GM19463 (cell line): ENCODE results near the gene TTC28.

Experiments used
- ATAC-seq: cut with Tn5 transposase; IDR thresholded peaks from one replicate; pipeline ENCODE4 v1.9.1; 2021; ENCODE audit warnings: mild to moderate bottlenecking, moderate library complexity; ENCODE audit not compliant: unreplicated experiment

Gene TTC28

GRCh38 chr22:28411125-28411524 lies 268.5 kb downstream of the TTC28 start:
- ATAC-seq = no peak

GRCh38 chr22:28410050-28410816 lies 269.4 kb downstream of the TTC28 start:
- ATAC-seq = no peak

GRCh38 chr22:28408709-28409108 lies 270.9 kb downstream of the TTC28 start:
- no peak for ATAC-seq

GRCh38 chr22:28407645-28408044 lies 272.0 kb downstream of the TTC28 start:
- no peak for ATAC-seq

GRCh38 chr22:28406246-28406645 lies 273.4 kb downstream of the TTC28 start:
- no peak for ATAC-seq

DNA sequence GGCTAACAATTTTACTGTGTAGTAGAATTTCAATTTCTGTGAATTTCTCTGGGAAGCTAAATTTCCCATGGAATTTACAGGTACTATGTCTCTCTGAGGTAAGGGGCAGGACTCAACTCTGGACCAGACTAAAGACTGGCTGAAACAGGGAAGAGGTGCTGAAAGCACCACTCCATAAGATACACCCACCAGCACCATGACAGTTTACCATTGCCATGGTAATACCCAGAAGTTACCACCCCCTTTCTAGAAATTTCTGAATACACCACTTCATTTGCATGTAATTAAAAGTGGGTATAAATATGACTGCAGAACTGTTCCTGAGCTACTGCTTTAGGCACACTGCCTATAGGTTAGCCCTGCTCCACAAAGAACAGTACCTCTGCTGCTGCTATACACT lies 274.1 kb downstream of the TTC28 start:
- no peak for ATAC-seq

- no peak for ATAC-seq
Observed at GRCh38 chr22:28402539-28402938, 277.1 kb downstream of the TTC28 start.

- no peak for ATAC-seq
Observed at GRCh38 chr22:28402060-28402459, 277.6 kb downstream of the TTC28 start.

- ATAC-seq = no peak
Observed at GRCh38 chr22:28398981-28399380, 280.7 kb downstream of the TTC28 start.

GRCh38 chr22:28398355-28398754 lies 281.3 kb downstream of the TTC28 start:
- no peak for ATAC-seq

DNA sequence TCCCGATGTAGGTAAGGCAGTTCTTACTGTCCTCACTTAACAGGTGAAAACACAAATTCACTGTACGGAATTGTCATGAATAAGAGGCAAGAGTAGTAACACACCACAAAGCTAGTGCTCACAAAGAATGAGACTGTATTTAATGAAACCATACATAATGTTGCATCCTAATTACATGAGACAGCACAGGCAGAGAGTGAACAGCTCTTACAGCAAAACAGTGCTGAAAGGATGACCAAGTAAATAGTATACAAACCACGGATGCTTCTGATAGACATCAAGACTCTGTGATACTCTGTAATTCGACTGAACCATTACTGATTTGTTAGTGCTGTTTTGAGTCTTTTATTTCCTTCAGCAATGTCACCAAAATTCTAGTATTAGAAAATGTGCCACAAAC lies 282.3 kb downstream of the TTC28 start:
- ATAC-seq = no peak

DNA sequence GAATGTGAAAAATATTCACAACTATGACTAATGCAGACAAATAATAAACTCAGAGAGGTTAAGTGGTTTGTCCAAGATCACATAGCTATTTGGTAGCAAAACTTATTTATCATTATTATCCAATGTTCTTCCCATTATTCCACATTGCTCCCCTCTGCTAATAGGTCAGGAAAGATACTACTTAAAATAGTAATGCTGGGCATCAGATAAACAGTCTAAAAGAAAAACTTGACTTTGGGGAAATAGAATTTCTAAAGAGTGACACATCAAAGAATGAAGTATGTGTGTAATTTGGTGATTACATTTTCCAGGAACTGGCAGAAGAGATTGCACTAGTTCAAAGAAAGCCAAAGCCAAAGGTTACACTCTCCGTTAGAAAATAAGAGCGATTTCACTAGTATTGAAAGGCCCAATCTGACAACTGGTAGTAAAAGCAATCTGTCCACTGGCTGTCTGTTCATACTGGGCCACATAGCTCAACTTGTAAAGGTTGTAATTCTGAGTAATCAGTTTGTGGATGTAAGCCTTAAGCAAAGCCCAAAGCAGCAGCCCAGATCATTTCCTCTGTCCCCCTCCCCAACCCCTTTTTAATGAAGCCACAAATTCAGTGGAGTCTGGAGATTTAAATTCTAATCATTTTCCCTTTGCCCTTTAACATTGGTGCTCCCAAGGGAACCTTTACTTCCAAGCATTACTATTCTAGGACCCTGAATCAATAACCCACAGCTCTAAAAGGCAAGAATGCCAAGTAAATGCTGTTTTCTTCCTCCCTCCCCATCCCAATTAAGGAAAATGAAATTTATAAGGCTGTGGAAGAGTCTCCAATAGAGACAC lies 283.5 kb downstream of the TTC28 start:
- ATAC-seq = no peak

DNA sequence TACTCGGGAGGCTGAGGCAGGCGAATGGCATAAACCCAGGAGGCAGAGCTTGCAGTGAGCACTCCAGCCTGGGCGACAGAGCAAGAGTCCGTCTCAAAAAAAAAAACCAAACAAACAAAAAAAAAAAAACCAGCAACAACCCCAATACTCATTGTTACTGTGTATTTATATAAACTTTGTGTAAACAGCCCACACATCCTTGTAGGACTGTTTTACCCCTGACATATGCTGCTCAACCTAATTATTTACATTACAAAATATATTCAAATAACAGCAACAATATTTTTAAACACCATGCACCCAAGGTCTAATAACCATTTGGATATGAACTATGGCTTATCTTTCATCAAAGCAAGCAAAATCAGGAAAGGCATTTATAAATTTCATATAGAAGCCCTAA lies 284.1 kb downstream of the TTC28 start:
- ATAC-seq = no peak

DNA sequence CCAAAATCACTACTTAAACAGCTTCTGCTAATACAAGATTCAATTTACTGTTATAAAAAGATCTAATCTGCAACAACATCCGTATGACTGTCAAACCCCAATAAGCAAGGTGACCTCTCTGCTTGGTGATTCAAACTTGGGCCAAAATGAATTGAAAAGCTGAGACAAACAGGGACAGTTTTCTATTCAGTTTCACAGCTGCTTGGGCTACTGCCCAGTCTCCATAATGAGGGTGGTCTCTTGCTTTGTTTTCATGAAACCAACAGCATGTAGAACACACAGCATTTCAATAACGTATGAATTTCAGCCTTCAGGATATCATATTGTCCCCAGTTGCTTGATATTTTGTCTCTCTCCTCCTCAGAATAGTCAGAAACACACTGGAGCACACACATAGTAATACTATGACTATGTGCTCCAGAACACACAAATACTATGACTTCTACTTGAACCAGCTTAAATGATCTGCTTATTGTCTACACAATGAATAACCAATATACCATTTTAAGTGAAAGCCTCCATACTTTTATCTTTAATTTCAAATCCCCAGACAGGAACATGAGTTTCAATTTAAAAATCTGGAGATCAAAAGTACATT lies 285.0 kb downstream of the TTC28 start:
- ATAC-seq = no peak

DNA sequence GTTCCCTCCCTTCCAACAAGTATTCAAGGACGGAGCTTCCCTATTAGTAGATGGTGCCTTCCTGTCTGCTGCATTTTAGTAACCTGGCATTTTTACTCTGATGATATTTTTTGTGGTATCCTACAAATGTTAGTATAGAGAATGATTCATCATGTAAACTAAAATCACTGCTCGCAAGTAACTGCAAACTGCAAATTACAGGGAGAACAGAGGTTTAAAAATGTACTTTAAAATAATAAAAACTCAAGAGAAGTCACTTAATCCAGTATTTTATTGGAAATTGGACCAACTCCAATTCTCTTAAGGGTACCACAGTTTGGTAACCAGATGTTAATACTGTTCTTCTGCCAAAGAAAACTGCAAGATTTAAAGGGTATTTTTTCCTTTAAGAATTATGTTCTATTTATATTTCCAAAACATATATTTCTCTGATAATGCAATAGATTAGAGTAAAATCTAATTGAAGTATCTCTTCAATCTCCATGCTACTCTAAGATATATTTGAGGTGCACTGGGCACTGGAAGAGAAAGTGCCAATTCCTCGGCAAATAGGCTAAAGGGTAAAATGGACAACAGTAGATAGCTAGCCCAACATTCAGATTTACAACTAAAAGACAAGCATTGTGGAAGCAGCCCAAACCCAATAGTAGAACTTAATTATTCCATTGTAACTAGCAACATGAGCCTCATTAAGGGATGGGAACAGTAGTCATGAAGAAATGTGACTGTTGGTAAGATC lies 298.0 kb downstream of the TTC28 start:
- no peak for ATAC-seq

GRCh38 chr22:28379951-28380350 lies 299.7 kb downstream of the TTC28 start:
- ATAC-seq = no peak

- ATAC-seq = no peak
Observed at GRCh38 chr22:28379075-28379779, 300.4 kb downstream of the TTC28 start.

DNA sequence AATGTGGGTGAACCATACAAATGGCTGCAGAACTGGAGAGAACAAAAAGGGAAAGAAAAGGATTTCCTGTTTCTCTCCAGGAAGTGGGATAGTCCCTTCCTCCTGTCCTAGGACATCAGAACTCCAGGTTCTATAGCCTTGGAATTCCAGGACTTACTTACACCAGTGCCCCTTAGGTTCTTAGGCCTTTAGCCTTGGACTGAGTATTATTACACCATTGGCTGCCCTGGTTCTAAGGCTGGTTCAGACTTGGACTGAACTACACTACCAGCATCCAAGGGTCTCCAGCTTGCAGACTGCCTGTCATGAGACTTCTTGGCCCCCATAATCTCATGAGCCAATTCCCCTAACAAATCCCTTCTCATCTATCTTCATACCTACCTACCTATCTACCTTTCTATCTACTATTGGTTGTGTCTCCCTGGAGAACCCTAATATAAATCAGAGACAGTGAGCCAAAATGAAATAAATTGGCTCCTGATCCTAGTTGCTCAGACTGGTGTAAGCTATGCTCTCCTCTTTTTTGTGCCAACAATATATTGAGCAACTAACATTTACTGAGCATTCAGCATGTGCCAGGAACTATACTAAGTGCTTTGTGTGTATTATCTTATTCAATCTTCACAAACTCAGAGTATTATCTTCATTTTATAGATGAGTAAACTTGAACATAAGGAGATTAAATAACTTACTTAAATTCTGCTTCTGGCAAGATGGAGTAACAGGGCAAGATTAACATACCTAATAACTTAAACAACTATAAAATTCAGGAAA lies 303.7 kb downstream of the TTC28 start:
- ATAC-seq = no peak

DNA sequence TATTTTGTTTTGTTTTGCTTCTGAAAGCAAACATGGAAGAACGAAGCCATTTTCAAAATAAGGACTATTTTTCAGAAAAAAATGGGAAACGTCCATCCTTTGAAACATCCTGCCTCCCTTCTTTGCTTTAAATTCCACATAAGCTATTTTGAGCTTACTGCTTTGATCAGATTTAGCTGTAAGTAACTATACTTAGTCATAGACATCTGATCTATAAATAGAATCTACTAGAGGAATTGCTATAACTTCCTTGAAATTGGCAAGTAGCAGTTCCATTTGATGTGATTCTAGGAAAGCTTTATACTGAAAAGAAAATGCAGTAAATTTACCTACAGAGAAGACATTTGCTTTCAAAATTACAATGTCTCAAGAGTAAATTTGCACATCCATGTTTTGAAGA lies 305.8 kb downstream of the TTC28 start:
- no peak for ATAC-seq

- ATAC-seq = no peak
Observed at GRCh38 chr22:28369854-28370253, 309.8 kb downstream of the TTC28 start.
